ENCODE data around the gene NTS.

Gene NTS, protein sequence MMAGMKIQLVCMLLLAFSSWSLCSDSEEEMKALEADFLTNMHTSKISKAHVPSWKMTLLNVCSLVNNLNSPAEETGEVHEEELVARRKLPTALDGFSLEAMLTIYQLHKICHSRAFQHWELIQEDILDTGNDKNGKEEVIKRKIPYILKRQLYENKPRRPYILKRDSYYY

DNA sequence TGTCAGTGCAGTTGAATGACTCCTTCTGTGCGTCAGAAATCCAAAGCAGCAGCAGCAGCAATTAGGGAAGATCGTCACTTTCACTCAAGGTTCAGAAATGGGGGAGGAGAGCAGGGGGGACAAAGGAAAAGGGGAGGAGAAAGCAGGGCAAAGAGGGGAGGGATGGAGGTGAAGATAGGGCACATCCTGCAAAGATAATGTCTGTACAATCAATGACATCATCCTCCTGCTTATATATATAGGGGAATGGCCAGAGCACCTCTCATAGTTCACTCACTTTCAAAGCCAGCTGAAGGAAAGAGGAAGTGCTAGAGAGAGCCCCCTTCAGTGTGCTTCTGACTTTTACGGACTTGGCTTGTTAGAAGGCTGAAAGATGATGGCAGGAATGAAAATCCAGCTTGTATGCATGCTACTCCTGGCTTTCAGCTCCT, at the start of gene NTS:
TSS of gene NTS (plus strand) at position 265 of the 431 bp plus-strand sequence. CDS start at position 374, 109 bp downstream.
- no peak for DNase-seq

DNA sequence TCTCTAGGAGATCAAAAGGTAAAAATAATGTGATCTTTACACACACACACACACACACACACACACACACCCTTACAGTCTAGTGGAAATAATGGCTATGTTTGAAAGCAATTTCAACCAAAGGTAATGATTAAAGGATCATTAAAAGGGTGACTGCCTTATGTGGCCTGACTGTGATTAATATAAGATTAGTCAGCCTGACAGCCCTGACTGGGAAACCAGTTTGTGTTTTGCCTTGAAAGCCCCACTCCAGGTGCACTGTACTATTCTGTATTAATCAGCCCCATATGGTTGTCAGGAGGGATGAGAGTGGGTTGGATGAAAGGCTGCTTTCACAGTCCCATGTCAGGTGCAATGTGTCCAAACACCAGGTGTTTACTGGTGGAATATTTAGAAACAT, 48.3 kb upstream of the NTS start:
- DNase-seq, result no peak

DNA sequence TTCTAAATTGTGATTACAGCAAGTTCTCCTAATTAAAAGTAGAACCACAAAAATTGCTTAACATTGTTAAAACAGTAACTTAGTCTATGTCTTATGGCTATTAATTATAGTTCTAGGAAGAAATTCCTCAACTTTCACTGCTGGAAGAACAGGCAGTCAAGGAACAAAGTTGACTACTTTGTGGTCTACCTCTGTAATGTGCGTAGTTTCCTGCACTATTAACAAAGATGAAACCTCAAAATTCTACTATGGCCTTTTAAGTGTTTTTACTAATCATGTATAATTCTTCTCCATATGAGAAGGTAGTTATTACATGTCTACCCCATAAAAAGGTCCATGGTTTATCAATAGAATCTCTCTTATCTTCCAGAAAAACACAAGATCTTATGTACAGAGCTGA, 45.5 kb upstream of the NTS start:
- no peak for DNase-seq

DNA sequence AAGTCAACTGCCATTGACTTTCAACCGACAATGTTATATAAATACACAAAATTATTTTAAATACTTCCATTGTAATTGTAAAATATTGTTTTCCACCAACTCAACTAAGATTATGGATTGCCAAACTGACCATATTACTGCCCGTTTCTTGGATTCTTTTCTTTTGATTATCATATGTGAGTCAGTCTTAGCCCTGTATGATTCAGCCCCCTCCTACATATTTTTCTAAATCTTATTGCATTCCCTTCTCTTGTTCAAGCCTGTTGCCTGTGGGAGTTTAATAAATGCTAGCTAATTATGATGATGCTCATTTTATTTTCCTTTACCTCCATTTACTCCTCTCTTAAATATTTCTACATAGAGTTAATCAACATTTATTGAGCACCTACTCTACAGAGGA, 44.7 kb upstream of the NTS start:
- no peak for DNase-seq

DNA sequence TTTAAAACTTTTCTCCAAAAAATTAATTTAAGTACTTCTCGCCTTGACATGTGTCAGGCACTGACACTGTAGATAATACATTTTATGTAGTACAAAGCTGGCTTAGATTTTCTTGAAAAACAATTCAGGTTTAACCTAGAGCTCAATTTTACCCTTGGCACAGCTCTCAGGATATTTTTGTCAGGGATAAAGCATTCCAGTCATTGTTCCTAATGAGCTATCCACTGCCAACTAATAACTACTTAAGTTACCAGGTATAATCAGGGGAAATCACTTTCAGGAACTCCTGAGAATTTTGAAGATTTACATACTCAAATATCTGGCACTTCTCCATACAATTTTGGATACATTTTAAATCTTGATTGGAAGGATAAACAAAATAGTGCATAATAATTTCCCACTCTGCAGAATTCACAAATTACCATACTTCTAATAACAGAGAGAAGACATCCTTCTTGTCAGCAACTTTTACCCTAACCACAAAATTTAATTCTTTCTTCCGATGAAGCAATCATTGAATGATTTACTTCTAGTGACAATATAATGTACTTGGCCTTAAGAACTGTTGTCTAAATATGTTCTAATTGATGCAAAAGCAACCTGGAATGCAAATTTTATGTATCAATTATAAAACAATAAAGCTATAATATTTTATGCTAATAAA, 42.6 kb upstream of the NTS start:
- DNase-seq, result no peak

DNA sequence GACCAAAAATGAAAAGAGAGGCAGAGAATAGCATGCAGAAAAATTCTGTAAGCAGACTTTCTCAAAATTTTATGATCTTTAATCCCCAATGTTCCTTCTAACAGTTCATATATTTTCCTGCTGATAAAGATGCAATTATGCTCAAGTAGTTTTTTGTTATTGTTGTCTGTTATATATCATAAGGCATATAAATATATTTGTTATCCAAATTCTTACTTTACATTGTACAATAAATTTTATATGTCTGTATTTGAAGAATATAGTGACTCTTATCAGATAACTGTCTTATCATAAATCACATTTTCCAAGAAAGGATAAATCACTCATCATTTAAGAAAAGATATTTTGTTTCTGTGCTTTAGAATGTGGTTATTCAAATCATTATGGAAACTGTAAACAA, 40.5 kb upstream of the NTS start:
- no peak for DNase-seq

DNA sequence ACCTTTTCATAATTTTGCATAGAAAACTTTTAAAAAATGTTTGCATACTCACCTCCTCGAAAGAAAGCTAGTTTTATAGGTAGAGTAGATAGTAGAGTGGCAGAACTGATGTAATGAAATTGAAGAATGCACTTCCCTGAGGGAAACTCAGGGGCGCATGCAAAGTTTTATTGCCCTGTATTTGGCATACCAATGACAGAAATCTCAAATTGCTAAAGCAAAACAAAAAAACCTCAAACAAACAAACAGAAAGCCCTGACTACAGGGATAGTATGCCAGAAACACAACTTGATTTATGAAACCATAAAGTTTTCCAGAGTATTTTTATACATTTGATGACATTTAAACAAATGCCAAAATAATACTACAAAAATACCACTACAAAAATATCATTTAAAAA, 39.7 kb upstream of the NTS start:
- no peak for DNase-seq

DNA sequence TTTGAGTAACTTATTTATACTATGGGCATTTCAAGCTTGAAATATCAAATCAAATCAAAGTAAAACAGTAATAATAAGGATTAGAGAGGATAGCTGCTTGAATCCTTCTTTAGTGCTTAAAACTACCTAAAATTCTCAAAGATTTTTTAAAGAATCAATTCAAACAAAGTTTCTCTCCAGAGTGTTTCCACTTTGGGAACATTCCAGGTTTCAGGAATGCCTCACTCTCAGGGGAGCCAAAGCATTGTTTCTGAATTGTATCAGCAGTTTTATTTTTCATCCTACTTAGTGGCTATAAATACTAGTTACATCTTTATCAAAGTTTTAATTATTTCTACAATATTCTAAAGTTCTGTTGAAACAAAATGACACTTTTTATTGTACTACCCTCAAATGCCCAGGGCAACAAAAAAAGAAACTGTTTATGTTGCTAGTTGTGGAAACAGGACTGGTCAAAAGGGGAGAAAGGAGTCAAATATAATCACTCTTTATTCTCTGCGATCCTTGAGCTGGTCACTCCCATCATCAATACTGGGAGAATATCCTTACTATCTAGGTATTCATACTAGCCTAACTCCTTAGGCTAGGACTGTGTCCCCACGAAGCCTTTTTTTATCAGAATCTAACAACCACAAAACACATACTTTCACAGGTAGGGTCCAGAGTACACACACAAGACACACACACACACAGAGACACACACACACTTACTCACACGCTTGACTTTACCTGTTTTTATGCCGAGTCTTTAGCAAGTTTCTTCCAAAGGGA, 38.5 kb upstream of the NTS start:
- no peak for DNase-seq

DNA sequence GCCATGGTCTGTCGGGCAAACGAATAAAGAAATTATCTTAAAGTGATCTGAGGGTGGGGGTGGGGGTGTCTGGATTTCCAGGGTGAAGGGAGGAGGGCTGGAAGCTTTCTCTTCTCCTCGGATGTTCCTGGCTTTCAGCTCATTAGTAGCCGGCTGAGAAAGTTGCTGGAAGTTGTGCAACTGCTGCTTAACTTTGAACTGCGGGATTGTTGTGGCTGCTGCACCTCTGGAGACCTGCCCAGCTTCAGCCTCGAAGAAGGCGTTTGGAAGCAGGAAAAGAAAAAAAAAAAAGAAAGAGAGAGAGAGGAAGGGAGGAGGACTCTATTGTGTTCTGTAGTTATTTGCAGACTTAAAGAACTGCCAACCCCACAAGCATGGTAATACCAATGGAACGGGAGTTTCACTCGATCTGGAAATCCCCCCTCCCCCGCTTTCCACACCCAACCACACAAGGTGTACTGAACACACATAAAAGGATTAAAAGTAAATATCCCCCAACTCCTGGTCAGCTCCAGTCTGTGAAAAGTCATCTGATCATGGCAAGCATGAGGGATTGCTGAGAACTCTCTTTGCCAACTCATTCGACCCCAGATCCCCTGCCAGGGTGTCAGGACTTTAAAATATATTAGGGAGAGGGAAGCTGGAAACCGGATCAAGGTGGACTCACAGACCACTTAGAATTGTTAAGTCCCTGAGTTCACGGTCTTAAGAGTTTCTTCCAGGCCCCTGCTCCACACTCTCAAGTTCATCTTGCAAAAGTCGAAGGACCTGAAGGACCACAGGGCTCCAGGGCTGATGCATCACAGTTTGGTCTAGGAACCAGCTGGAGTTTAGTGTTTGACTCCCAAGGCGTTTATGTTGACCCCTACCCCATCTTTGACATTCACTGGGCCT, 37.7 kb upstream of the NTS start, which contains the start of gene RASSF9:
TSS of gene RASSF9 (minus strand) at position 213 of the 894 bp plus-strand sequence. CDS start at position 5, 208 bp downstream.
- no peak for DNase-seq

DNA sequence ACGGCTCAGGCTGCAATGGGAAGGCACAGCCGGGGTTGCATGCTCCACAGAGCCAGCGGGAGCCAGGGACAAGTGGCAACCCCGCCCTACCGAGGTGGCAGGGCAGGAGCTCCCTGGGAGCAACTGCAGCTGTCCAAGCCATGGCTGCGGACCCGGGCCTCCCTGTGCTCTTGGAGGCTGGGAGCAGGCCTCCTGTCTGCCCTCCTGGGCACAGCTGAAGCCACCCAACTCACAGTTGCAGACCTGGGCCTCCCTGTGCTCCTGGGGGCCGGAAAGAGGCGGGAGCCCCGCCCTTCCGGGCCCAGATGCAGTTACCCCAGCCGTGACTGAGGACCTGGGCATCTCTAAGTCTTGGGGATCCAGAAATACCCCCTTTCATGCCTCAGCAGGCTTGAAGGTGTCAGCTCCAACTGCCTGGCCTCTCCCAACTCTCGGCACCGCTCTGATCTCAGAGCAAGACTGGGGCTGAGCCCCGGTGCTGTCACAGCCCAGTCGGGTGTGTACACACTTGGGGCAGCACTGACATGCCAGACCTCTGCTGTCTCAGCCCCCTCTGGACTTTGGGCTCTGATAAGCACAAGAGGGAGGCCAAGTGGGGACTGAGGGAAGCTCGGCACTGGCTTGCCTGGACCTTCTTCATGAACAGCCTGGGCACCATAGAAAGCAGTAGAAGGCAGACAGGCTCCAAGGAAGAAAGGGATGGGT, 30.3 kb upstream of the NTS start:
- no peak for DNase-seq

DNA sequence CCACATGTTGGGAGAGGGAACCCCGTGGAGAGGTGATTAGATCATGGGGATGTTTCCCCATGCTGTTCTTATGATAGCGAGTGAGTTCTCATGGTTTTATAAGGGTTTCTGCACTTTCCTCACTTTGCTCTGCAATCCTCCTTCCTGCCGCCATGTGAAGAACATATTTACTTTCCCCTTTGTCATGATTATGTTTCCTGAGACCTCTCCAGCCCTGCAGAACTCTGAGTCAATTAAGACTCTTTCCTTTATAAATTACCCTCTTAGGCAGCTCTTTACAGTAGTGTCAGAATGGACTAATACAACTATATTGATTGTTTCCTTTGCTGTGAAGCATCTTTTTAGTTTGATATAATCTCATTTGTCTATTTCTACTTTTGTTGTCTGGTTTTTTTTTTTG, 24.8 kb upstream of the NTS start:
- no peak for DNase-seq

DNA sequence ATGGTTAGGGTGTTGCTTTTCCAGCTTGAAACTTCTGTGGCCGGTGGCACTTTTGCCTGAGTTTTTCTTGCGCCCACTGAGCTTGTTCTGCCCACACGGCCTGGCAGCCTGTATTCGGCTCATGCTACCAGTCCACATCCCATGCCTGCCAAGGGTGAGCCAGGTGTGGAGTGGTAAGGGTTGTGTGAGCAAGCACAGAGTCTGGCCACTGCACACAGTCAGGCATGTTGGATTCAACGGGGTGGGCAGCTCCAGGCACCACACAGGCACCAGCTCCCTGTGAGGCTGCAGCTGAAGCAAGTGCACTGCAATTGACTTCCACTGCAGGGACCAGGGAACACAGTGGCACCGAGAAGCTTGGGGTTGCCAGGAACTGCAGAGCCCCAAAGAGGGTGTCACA, 18.8 kb upstream of the NTS start:
- no peak for DNase-seq

DNA sequence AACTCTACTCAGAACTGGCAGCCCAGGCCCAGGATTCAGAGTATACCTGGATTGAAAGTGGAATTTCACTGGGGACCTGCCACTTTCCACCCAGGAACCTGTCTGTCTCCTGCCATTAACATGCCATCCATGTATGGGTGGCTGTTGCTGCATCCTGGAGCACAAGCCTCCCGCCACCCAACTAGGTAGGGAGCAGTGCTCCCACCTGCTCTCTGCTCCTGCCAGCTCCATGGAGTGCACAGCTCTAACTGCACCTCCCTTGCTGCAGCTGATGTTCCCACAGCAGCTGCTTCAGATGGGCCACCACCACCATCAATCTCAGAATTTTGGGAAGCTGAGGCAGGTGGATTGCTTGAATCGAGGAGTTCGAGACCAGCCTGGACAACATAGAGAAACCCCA, 17.1 kb upstream of the NTS start:
- no peak for DNase-seq

DNA sequence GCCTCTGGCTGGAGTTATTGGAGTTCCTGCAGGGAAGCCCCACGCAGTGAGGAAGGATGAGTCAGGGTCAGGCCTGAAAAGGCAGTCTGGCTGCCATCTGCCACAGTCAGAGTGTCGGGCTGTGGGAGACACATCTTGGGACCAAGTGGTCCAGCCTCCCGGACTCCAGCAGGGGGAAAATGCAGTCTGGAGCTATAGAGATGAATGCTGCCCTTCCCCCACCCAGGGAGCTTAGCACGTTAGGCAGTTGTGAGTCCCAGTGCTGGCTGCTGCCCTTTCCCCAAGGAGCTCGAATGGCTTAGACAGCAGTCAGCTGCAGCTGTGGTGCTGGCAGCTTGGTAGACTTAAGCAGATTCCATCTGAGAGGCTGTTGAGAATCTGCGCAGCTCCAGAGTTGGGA, 8.2 kb upstream of the NTS start:
- no peak for DNase-seq

DNA sequence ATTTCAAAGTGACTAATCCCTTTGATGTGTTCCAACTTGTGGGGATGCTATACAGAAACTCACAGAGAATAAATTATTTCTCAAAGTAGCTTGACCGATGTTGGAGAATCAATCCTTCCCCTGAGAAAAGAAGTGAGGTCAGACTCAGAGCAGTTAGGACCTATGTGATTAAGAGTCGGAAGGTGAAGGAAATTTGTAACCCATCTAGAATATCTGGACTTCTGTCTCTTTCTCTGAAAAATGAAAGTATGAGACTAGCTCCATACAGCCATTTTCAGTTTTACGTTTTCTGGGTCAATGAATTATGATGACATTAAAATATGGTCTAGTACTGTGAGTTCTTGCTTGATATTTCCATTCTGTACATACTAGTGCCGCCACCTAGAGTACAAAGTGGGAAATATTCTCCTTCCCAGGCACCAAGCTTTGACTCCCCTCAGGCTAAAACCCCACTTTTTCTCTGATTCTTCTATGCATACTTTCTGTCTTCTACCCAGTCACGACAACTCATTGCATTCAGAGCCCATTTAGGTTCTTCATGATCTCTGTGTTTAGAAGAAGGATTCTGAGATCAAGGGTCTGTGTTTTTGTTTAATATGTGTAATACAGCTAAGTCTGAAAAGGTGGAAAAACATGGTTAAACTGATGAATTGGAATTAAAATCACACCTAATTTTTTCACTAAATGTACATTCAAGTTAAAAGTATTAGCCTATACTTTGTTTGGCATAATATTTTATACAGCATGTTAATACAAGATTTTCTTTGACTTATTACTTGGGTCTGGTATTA, 6.9 kb upstream of the NTS start:
- no peak for DNase-seq

DNA sequence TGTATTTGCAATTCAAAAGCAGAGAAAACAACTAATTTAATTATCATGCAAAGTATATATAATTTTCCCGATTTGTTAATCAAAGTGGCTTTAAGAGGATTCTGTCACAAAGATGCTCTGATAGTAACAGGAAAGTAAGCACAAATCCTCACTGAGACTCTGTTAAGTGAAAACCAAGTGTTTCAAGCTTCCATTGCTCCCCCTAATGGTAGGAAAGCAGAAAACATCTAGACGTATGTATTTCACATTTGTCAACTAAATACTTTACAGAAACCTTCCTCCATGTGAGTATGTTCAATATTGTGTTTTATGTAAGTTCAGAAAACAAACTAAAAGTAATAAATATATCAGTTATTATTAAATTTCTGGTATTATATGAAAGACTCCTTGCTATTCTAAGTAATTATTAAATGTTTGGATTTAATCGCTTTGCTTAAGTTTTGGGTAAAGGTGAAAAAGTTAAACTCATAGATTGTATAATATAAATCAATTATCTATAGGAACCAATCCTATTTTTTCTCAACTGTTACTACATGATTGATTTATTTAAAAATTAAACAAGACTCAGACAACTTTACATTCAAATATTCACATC, 1.5 kb upstream of the NTS start:
- peak; percentile 11 for DNase-seq

DNA sequence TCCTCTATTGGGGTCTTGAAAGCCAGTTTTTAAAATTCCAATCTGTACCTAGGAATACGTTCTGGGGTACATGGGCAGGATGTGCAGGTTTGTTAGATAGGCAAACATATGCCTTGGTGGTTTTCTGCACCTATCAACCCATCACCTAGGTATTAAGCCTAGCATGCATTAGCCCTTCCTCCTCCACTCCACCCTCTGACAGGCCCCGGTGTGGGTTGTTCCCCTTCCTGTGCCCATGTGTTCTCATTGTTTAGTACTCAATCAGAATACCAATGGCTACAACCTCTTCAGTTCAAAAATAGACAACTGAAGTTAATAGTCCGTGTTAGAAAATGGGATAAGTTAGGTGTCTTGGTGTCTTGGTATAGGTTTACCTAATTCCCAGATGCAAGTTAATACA, 3.4 kb downstream of the NTS start:
- DNase-seq, result no peak

DNA sequence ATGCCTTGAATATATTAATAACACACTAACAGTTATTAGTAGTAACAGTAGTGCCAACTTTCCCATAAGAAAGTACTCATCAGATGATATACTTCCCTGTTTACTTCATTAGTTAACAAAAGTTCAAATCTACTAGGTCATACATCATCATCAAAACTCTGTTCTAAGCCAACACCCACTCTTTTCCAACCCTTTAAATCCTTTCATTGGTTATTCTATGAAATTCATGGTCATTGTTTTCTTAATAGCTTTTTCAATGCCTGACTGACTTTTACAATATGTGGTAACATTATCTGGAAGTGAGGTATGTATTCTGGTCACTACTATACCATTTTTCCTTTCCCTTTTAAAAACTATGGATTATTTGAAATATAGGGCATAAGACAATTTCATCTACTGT, 9.7 kb downstream of the NTS start:
- DNase-seq, result no peak

DNA sequence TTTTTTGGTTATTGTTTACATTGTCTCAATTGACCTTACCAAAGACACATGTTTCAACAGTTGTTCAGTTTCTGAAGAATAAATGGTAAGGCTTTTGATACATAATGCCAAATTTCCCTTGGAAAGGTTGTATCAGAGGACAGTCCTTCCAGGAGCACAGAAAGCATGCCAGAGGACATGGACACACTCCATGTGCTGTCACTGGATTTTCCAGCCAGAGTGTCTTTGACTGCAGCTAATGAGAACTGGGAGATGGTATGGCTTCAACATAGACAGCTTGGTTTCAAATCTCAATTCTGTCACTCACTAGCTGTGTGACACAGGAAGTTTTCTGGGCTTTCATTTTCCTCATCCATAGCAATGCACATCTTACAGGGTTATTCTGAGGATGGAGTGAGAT, 20.6 kb downstream of the NTS start:
- DNase-seq, result no peak

DNA sequence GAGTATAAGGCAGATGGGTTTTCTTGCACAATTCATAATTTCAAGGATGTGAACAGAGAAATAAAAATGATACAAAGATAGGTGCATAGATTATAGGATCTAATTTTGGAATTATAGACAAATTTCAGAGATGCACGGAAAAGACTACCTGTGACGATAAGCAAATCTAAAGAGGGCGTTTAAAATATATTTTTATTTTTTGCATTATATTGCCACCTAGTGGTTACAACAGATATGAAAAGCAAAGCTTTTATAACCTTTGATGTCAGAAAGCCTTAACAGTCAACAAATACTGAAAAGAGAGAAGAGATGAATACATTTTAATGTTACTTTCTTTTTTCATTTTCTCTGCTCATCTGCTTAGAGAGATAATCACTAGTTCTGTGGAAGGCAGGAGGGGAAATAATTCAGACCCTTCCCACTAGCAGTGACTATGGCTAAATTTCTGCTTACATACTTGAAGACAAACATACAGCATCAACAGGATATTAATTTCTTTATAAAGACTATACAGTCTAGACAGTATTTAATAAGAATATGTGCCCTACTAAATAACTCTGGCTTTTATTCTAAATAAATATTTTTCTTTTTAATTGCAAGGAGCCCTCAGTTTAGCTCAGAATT, 46.3 kb downstream of the NTS start:
- DNase-seq, result peak; percentile 1
